ENCODE measurements around the gene OLFM2. TPM values are rescaled to one million over a fixed set of nuclear protein-coding genes. Genes with fewer than 3 reads are reported as not detected.

Gene OLFM2
- polyA plus RNA-seq, 2 of the 4 experiments (the other 2 are of a cell fraction): 6.5 to 8.0 TPM

DNA sequence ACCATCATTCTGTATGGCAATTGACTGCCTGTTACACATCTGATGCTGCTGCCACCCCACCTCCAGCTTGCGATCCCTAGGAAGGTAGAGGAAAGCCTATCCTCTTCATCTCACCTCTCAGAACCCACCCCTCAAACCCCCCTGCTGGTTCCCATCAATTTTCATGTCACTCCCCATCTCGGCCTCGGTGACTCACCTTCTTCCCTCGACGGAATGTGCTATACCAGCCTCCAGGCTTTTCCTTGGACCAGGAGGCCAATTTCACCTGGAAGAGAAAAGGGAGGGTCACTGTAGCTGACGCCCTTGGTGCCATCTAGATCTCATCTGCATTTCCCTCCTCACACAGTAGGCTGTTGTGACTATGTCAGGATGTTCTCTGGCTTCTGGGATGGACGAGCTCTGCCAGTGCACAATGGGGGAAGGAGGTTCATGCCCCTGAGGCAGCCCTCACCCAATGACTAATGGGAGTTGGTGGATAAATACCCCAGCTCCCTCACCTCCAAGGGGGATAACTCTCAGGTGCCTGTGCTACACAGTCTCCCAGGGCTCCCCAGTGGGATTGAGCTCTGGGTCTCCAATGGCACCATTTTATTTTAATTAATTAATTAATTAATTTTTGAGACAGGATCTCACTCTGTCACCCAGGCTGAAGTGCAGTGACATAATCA, 26.4 kb upstream of the OLFM2 start:
- FAIRE-seq (no peak), ATAC-seq (no peak)
- WGBS (ENCODE audit: missing lambda C conversion rate): 20% methylated on average over 5 of the region's 7 CpGs

DNA sequence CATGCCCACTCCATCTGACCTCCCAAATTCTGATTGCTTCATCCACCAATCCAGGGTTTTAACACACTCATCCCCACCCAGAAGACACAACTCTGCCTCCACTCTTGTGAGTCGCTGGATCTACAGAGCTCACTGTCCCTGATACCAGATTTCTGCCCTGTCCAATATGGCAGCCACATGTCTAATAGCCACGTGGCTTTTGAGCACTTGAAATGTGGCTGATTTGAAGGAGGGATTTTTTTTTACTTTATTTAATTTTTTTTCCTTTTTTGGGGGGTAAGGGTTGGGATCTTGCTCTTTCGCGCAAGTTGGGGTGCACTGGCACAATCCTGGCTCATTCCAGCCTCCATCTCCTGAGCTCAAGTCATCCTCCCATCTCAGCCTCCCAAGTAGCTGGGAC, 24.8 kb upstream of the OLFM2 start:
- Histone ChIP-seq H3K27ac (no peak overlapping the region), H3K4me2 (no peak overlapping the region), H3K4me3 (no peak overlapping the region), H3K9me3 (no peaks in the 10 kb centered on the region), H3K4me1 (no peaks in the 10 kb centered on the region)
- DNase-seq (ENCODE audit: low read depth in 1 of 2, low spot score in 1 of 2) (no peak), ATAC-seq (no peak), FAIRE-seq (no peak)
- 45% methylated on average over 4 of the region's 4 CpGs for WGBS (ENCODE audit: missing lambda C conversion rate)
- ChIA-PET POLR2A (no interaction called here), CTCF (interaction anchor here (1.2 to 1.6 kb wide), 3 partner anchors 8 to 66 kb away, joined by 4 read pairs; no protein-coding TSS in a partner anchor)
- TF ChIP-seq, protein P1, sequence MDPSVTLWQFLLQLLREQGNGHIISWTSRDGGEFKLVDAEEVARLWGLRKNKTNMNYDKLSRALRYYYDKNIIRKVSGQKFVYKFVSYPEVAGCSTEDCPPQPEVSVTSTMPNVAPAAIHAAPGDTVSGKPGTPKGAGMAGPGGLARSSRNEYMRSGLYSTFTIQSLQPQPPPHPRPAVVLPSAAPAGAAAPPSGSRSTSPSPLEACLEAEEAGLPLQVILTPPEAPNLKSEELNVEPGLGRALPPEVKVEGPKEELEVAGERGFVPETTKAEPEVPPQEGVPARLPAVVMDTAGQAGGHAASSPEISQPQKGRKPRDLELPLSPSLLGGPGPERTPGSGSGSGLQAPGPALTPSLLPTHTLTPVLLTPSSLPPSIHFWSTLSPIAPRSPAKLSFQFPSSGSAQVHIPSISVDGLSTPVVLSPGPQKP (IDR thresholded peaks at IDR 0.05; ENCODE audit: low read depth, low read length): no peak
- TF ChIP-seq RFX5 (IDR thresholded peaks at IDR 0.05) (no peak), GATA3 (IDR thresholded peaks at IDR 0.05; ENCODE audit: borderline replicate concordance) (no peak), TFCP2L1 (CRISPR knock-in tag; IDR thresholded peaks at IDR 0.05) (no peak)

More for the DNA sequence above, 26.4 kb upstream of the OLFM2 start:
- ChIA-PET POLR2A (interaction anchor here (0.6 kb wide), 1 partner anchor 236 kb away, joined by 3 read pairs; no protein-coding TSS in a partner anchor), CTCF (interaction anchor here (1.7 to 2.4 kb wide), 3 partner anchors 32 to 65 kb away, joined by 5 to 8 read pairs (median 7); no protein-coding TSS in a partner anchor)
- no peak overlapping the region for H3K4me2 ChIP-seq
- no peak overlapping the region for H3K4me3 ChIP-seq
- no peak for DNase-seq (ENCODE audit: low read depth in 1 of 2, low spot score in 1 of 2)
- no peak overlapping the region for H3K27ac ChIP-seq
- H3K9me3 ChIP-seq: no peaks in the 10 kb centered on the region
- H3K4me1 ChIP-seq: no peaks in the 10 kb centered on the region
- TF ChIP-seq MAFK (IDR thresholded peaks at IDR 0.05; ENCODE audit: partially characterized antibody): no peak
- no peak for TF ChIP-seq TP53 (CRISPR knock-in tag; IDR thresholded peaks at IDR 0.05)
- TF ChIP-seq ZC3H11A (IDR thresholded peaks at IDR 0.05): no peak
- TF ChIP-seq, protein P2, sequence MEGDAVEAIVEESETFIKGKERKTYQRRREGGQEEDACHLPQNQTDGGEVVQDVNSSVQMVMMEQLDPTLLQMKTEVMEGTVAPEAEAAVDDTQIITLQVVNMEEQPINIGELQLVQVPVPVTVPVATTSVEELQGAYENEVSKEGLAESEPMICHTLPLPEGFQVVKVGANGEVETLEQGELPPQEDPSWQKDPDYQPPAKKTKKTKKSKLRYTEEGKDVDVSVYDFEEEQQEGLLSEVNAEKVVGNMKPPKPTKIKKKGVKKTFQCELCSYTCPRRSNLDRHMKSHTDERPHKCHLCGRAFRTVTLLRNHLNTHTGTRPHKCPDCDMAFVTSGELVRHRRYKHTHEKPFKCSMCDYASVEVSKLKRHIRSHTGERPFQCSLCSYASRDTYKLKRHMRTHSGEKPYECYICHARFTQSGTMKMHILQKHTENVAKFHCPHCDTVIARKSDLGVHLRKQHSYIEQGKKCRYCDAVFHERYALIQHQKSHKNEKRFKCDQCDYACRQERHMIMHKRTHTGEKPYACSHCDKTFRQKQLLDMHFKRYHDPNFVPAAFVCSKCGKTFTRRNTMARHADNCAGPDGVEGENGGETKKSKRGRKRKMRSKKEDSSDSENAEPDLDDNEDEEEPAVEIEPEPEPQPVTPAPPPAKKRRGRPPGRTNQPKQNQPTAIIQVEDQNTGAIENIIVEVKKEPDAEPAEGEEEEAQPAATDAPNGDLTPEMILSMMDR (IDR thresholded peaks at IDR 0.05): no peak
- TF ChIP-seq TFCP2L1 (CRISPR knock-in tag; IDR thresholded peaks at IDR 0.05): no peak
- TF ChIP-seq, protein P3, sequence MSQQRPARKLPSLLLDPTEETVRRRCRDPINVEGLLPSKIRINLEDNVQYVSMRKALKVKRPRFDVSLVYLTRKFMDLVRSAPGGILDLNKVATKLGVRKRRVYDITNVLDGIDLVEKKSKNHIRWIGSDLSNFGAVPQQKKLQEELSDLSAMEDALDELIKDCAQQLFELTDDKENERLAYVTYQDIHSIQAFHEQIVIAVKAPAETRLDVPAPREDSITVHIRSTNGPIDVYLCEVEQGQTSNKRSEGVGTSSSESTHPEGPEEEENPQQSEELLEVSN (IDR thresholded peaks at IDR 0.05; ENCODE audit: borderline replicate concordance, low read depth): no peak
- TF ChIP-seq CHD4 (IDR thresholded peaks at IDR 0.05; ENCODE audit: borderline replicate concordance): no peak
- TF ChIP-seq, protein P1 (IDR thresholded peaks at IDR 0.05; ENCODE audit: low read depth, low read length): no peak
- TF ChIP-seq MYC (IDR thresholded peaks at IDR 0.05; ENCODE audit: borderline replicate concordance, low read length): no peak
- TF ChIP-seq SREBF2 (IDR thresholded peaks at IDR 0.05): no peak
- TF ChIP-seq, protein P4, sequence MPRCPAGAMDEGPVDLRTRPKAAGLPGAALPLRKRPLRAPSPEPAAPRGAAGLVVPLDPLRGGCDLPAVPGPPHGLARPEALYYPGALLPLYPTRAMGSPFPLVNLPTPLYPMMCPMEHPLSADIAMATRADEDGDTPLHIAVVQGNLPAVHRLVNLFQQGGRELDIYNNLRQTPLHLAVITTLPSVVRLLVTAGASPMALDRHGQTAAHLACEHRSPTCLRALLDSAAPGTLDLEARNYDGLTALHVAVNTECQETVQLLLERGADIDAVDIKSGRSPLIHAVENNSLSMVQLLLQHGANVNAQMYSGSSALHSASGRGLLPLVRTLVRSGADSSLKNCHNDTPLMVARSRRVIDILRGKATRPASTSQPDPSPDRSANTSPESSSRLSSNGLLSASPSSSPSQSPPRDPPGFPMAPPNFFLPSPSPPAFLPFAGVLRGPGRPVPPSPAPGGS (IDR thresholded peaks at IDR 0.05): no peak
- TF ChIP-seq NPAS2 (CRISPR knock-in tag; IDR thresholded peaks at IDR 0.05; ENCODE audit: borderline replicate concordance): no peak
- TF ChIP-seq FOSB (CRISPR knock-in tag; IDR thresholded peaks at IDR 0.05): no peak
- TF ChIP-seq, protein P5, sequence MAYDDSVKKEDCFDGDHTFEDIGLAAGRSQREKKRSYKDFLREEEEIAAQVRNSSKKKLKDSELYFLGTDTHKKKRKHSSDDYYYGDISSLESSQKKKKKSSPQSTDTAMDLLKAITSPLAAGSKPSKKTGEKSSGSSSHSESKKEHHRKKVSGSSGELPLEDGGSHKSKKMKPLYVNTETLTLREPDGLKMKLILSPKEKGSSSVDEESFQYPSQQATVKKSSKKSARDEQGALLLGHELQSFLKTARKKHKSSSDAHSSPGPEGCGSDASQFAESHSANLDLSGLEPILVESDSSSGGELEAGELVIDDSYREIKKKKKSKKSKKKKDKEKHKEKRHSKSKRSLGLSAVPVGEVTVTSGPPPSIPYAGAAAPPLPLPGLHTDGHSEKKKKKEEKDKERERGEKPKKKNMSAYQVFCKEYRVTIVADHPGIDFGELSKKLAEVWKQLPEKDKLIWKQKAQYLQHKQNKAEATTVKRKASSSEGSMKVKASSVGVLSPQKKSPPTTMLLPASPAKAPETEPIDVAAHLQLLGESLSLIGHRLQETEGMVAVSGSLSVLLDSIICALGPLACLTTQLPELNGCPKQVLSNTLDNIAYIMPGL (CRISPR knock-in tag; IDR thresholded peaks at IDR 0.05; ENCODE audit: borderline replicate concordance): no peak
- no peak for TF ChIP-seq HEYL (CRISPR knock-in tag; IDR thresholded peaks at IDR 0.05)
- no peak for TF ChIP-seq MAX (IDR thresholded peaks at IDR 0.05)
- TF ChIP-seq NFE2L2 (conservative IDR thresholded peaks at IDR 0.05; ENCODE audit: low read length): no peak
